Testis (tissue), 3 donors: ENCODE data around the gene HSD3B1. TPM values are rescaled to one million over a fixed set of nuclear protein-coding genes. Genes with fewer than 3 reads are reported as not detected.

Experiments
- DNase-seq: peaks from one replicate; pipeline ENCODE4 v3.0.0-alpha.2; 2019
- H3K27ac ChIP-seq, 2 donors: fragments of 200-600 bp; sonication (generic); one replicate each; pipeline ENCODE4 v1.5.1; 2019
- H3K27me3 ChIP-seq: fragments of 200-600 bp; sonication (generic); one replicate; pipeline ENCODE4 v1.5.1; 2019
- H3K36me3 ChIP-seq: fragments of 200-600 bp; sonication (generic); one replicate; pipeline ENCODE4 v1.5.1; 2017; ENCODE audit warnings: low read depth; ENCODE audit errors: missing control alignments
- H3K4me1 ChIP-seq: fragments of 200-600 bp; sonication (generic); one replicate; pipeline ENCODE4 v1.5.1; 2019
- H3K4me3 ChIP-seq, 2 donors: fragments of 200-600 bp; sonication (generic); one replicate each; pipeline ENCODE4 v1.5.1; 2017 to 2019
- H3K9me3 ChIP-seq: fragments of 200-600 bp; sonication (generic); one replicate; pipeline ENCODE4 v1.5.1; 2017
- CTCF ChIP-seq, 3 experiments: fragments of 450-650 bp in 2 of 3; fragments of 200-600 bp in 1 of 3; sonication (generic) in 1 of 3; IDR thresholded peaks; one replicate each; pipeline ENCODE4 v1.5.1; 2016 to 2019; ENCODE audit warnings: antibody characterized with exemption in 3 of 3, mild to moderate bottlenecking in 2 of 3, moderate library complexity in 1 of 3
- POLR2A ChIP-seq: fragments of 450-650 bp; IDR thresholded peaks from one replicate; pipeline ENCODE4 v1.6.1; 2017; ENCODE audit warnings: antibody characterized with exemption, mild to moderate bottlenecking, moderate library complexity
- WGBS, 2 donors: methylation state at CpG; one replicate each; pipeline ENCODE4 v1.1.5; 2018; 5-methylcytosine and 5-hydroxymethylcytosine counted together
- intact Hi-C: fragments of 100-400 bp; cut with DNase I; formaldehyde crosslinking; loops from one replicate; pipeline ENCODE4 v1.15.1; 2023; ENCODE audit warnings: low total_unique reads
- polyA plus RNA-seq: library from polyadenylated mRNA; stranded (reverse); fragments of 350-450 nt; fragmentation: Illumina TruSeq; extraction: RNeasy Lipid Tissue Mini Kit (QIAGEN cat#74804); gene quantifications from one replicate; pipeline ENCODE4 v1.2.3, GENCODE V29; 2014; ENCODE audit warnings: low read depth, low replicate concordance; ENCODE audit not compliant: insufficient read depth
- total RNA-seq, 2 donors: library from RNA; depleted of rRNA; stranded (reverse); fragments of >200 nt; gene quantifications; one replicate each; pipeline ENCODE4 v1.2.3, GENCODE V29; 2016

The HSD3B1 gene
- total and polyA plus RNA-seq, 3 donors from 2014 or later, result 0.24 TPM; not detected in 2

GRCh38 chr1:119467857-119468668 lies 38.9 kb upstream of the HSD3B1 start:
- Histone ChIP-seq H3K36me3 (no peaks in the 10 kb centered on the region), H3K27me3 (no peaks in the 10 kb centered on the region)

GRCh38 chr1:119469741-119470140 lies 37.3 kb upstream of the HSD3B1 start:
- Histone ChIP-seq H3K4me1 (no peaks in the 10 kb centered on the region), H3K27me3 (no peaks in the 10 kb centered on the region), H3K9me3 (no peaks in the 10 kb centered on the region), H3K4me3 (no peak overlapping the region), H3K36me3 (no peaks in the 10 kb centered on the region), H3K27ac (no peak overlapping the region)
- DNase-seq, result no peak
- 86 to 88% methylated on average over 1 of the region's 1 CpG for WGBS, 2 donors
- intact Hi-C loops, result no loop called here
- no peak for TF ChIP-seq CTCF (IDR thresholded peaks at IDR 0.05)
- no peak for TF ChIP-seq POLR2A

More at GRCh38 chr1:119467857-119468668, 38.9 kb upstream of the HSD3B1 start:
- DNase-seq, result no peak
- TF ChIP-seq POLR2A (no peak), CTCF (IDR thresholded peaks at IDR 0.05) (no peak)
- Histone ChIP-seq H3K4me3 (no peak overlapping the region), H3K9me3 (no peaks in the 10 kb centered on the region), H3K27ac (no peak overlapping the region), H3K4me1 (no peaks in the 10 kb centered on the region)
- 44 to 68% methylated on average over 4 of the region's 4 CpGs for WGBS, 2 donors
- intact Hi-C loops, result no loop called here

- WGBS, 2 donors, result 89% methylated on average over 3 of the region's 3 CpGs
- H3K27me3 ChIP-seq, result no peaks in the 10 kb centered on the region
- H3K4me1 ChIP-seq, result no peaks in the 10 kb centered on the region
- H3K9me3 ChIP-seq, result no peaks in the 10 kb centered on the region
- no peak overlapping the region for H3K27ac ChIP-seq
- H3K36me3 ChIP-seq, result no peaks in the 10 kb centered on the region
- no peak for TF ChIP-seq POLR2A
- no peak overlapping the region for H3K4me3 ChIP-seq
- intact Hi-C loops, result no loop called here
- no peak for DNase-seq
These were observed 36.6 kb upstream of the HSD3B1 start for GRCh38 chr1:119470377-119470776.

- no peak for TF ChIP-seq CTCF (IDR thresholded peaks at IDR 0.05)
- no peak for TF ChIP-seq POLR2A
- Histone ChIP-seq H3K4me1 (no peaks in the 10 kb centered on the region), H3K27me3 (no peaks in the 10 kb centered on the region), H3K4me3 (no peak overlapping the region), H3K36me3 (no peaks in the 10 kb centered on the region), H3K27ac (no peak overlapping the region), H3K9me3 (no peaks in the 10 kb centered on the region)
- DNase-seq, result no peak
- WGBS, 2 donors, result 84 to 96% methylated on average over 7 of the region's 7 CpGs
- intact Hi-C loops, result no loop called here
These were observed 36.1 kb upstream of the HSD3B1 start for GRCh38 chr1:119470958-119471357.

GRCh38 chr1:119471566-119471965 lies 35.4 kb upstream of the HSD3B1 start:
- H3K4me3 ChIP-seq, result no peak overlapping the region
- DNase-seq, result no peak
- no peaks in the 10 kb centered on the region for H3K36me3 ChIP-seq
- intact Hi-C loops, result no loop called here
- no peaks in the 10 kb centered on the region for H3K27me3 ChIP-seq
- TF ChIP-seq CTCF (IDR thresholded peaks at IDR 0.05), result no peak
- H3K9me3 ChIP-seq, result no peaks in the 10 kb centered on the region
- no peaks in the 10 kb centered on the region for H3K4me1 ChIP-seq
- no peak overlapping the region for H3K27ac ChIP-seq
- whole genome bisulfite sequencing, 2 donors, result 79 to 94% methylated on average over 5 of the region's 5 CpGs
